HG02885 (cell line): ENCODE measurements around the gene GATC.

Experiments used
- ATAC-seq: cut with Tn5 transposase; IDR thresholded peaks from one replicate; pipeline ENCODE4 v1.9.1; 2021; ENCODE audit warnings: mild to moderate bottlenecking; ENCODE audit not compliant: unreplicated experiment, poor library complexity

The GATC gene, protein sequence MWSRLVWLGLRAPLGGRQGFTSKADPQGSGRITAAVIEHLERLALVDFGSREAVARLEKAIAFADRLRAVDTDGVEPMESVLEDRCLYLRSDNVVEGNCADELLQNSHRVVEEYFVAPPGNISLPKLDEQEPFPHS

DNA sequence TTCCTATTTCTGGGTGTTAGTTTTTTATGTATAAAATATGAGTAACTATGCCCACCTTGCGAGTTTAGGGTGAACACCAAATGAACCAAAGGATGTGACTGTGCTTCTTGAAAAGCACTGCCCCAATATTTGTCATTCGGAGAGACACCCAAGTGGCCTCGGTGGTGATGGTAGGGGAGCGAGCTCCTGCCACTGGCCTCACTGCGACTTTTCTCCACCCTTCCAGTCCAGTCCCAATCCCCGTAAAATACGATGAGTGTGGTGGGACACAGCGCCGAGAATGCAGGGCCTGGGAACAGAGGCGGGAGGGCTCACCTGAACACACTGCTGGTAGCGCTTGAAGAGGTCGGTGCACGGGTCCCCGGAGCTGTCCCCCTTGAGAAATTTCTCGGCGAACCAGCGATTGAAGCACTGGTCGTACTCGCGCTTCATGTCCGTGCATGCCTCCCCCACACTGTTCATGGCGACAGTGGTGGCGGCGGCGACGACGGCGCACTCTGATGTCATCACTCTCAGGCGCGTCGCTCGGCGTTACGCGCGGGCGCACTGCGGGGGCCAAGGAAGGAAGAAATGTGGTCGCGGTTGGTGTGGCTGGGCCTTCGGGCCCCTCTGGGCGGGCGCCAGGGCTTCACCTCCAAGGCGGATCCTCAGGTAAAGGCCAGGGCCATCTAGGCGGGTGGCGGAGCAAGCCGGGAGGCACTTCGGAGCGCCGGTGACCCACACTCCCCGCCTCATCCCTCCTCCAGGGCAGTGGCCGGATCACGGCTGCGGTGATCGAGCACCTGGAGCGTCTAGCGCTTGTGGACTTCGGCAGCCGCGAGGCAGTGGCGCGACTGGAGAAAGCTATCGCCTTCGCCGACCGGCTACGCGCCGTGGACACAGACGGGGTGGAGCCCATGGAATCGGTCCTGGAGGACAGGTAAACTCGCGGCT lies at the start of gene GATC, which contains the start of gene TRIAP1:
TSS of gene GATC (plus strand) at position 534 of the 933 bp plus-strand sequence. CDS start at position 571, 37 bp downstream.
TSS of gene TRIAP1 (minus strand) at position 474 of the 933 bp plus-strand sequence. CDS start at position 462, 12 bp downstream.
- ATAC-seq, result peak; percentile 91

DNA sequence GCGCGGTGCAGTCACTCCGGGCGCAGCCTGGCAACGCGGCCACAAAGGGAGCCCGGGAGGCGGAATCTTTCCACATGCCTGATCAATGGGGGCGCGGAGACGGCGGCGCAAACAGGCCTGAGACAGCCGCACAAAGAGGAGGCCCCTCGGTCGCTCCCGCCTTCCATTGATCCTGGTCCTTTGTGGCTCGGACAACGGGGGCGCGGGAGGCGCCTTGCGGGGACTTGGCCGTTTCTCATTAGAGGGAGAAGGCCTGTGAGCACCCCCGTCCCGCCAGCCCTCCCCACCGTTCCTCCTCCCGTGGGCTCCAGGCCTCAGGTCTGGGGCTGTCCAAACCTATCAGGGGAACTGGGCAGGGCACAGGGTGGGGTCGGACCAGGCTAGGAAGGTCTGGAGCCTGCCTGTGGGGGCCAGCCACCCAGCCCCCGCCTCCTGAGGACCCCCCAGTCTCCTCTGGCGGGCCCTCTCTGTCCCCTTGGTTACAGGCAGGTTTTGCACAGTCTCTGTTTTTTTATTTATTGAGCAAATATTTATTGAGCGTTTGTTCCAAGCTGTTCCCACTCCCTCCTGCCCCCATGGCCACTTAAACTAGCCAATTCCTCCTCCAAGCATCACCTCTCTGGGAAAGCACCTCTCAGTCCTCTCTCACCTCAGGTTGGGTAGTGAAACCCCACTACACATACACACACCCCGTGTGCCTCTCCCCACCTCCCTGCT lies 48.3 kb upstream of the GATC start:
- ATAC-seq, result no peak

DNA sequence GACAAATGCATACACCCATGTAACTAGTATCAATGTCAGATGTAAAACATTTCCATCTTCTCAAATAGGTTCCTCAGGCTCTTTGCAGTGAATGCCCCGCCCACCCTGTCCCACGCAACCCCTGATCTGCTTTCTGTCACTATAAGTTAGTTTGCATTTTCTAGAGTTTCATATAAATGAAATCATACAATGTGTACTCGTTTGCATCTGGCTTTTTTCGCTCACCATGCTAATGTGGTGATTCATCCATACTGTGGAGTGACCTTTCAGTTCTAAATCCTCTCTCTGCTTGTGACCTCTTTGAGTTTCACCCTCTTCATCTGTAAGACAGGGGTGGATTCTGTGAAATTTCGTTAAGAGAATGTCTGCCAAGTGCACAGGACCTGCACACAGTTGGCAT lies 46.7 kb upstream of the GATC start:
- no peak for ATAC-seq

DNA sequence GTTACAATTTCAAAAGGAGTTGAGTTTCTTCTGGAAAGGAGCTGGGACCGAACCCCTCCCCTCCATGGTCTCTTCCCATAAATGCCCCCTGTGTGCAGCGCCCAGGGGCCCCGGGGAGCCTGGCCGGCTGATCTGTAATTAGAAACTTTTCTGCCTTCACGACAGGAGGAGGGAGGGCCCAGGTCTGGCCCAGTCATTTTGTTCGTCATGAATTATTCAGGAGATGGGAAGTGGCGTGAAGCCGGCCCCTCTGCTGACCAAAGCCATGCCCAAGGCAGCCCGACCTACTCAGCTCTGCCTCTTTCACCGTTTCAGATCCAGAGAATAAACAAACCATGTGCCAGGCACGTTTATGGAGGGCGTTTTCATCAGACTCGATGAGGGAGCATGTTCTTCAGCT lies 44.0 kb upstream of the GATC start:
- no peak for ATAC-seq

DNA sequence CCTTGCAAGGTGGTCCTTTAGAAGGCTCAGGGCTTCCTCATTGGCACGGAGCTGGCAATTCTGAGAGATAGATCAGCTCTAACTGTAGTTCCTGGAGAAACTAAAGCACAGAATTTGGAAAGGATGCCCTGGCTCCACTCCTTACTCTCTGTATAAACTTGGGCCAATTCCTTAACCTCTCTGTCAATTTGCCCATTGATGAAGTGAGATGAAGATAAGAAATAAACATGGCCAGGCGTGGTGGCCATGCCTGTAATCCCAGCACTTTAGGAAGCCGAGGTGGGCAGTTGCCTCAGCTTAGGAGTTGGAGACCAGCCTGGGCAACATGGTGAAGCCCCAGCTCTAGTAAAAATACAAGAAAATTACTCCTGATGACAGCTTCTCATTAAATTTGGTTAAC lies 42.4 kb upstream of the GATC start:
- no peak for ATAC-seq

DNA sequence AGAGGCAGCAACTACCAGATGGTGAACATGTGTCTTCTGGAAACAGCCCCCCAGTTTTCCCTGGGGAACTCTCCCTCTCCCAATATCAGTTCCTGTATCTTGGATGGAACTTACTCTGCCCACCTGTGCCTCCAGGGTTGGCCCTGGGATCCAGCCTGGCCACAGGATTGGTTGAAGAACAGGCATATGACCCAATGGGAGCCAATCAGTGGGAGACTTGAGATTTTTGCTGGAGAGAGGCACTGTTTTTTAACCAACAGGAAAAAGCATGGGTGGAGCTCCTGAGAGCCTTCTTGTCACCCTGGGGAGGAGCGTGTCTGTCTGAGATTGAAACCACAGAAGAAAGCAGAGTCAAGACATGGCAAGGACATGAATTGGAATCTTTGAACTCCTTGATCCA lies 42.0 kb upstream of the GATC start:
- ATAC-seq, result no peak

DNA sequence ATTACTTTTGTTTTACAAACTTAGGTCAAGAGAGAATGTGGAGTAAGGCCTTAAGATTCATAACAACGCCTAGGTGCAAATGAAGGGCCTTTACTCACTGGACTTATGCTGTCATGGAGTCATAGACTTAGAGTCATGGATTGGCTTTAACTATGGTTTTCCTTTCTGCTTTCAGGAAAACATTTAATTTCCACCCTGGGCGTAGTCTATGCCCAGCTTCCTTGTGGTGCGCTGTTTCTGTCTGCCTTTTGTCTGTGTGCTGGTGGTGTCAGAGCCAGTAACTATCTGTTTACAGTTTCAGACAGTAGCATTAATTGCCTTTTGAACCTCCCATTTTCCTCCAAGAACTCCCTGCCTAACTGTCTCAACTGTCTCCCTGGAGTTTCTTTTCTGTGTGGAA lies 40.2 kb upstream of the GATC start:
- ATAC-seq, result no peak

DNA sequence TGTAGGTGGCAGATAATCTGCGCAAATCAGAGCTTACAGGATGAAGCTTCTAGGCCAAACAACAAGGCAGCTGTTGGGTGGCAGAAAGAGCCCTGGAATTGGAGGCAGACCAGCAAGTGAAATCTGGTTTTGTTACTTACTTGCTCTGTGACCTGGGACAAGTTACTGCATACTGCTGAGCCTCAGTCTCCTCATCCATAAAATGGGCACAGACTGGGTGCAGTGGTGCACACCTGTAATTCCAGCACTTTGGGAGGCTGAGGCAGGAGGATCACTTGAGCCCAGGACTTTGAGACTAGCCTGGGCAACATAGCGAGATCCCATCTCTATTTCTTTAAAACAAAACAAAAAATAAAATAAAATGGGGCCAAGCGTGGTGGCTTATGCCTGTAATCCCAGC lies 39.7 kb upstream of the GATC start:
- no peak for ATAC-seq

DNA sequence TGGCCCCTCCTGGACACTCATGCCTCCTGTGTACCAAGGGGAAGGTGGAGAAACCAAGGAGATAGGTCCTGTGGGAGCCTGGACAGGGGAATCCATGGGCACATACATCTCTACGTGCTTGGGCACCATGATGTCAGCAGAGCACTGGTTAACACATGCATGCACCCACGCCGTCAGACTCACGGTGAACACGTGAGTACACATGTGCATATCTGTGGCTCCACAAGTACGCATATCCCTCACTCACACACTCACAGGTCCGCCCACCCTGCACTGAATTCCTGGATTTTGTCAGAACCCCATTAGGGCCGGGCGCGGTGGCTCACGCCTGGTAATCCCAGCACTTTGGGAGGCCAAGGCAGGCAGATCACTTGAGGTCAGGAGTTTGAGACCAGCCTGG lies 37.5 kb upstream of the GATC start:
- no peak for ATAC-seq

DNA sequence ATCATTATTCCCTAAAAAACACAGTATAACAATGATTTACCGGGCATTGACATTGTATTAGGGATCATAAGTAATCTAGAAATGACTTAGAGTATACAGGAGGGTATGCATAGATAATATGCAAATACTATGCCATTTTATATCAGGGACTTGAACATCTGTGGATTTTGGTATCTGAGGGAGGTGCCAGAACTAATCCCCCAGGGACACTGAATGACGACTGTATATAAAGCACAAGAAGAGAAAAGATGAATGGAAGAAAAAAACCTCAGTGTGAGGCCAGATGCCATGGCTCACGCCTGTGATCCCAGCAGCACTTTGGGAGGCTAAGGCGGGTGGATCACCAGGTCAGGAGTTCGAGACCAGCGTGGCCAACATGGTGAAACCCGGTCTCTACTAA lies 33.8 kb upstream of the GATC start:
- no peak for ATAC-seq

DNA sequence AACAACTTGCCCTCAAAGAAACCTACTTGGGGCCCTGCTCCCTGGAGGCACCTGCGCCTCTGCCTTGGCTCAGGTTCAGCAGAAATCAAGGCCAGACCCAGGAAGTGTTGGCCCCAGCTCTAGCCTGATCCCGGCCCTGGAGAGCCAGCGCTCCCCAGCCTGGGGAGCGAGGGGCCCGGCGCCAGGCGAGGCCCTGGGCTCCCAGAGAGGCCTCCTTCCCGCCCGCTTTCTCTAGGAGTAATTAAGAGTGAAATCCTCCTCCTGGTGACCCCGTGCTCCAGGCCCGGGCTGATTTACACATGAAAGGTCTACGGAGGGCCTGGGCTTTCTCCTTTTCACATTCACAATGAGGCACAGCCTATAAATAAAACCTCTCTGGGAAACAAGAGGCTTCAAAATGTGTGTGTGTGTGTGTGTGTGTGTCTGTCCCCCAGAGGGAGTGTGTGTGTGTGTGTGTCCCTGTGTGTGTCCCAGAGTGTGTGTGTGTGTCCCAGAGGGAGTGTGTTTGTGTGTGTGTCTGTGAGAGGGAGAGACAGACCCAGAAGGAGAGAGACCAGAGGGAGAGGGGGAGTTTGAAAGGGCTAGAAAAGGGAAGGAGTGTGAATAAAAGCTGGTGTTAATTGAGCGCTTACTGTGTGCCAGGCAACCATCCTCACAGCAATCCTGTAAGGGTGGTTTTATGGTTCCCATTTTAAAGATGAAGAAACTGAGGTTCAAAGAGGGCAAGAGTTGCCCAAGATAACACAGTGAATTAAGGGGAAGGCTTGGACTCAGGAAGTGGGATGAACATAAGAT lies 32.1 kb upstream of the GATC start:
- ATAC-seq, result no peak

DNA sequence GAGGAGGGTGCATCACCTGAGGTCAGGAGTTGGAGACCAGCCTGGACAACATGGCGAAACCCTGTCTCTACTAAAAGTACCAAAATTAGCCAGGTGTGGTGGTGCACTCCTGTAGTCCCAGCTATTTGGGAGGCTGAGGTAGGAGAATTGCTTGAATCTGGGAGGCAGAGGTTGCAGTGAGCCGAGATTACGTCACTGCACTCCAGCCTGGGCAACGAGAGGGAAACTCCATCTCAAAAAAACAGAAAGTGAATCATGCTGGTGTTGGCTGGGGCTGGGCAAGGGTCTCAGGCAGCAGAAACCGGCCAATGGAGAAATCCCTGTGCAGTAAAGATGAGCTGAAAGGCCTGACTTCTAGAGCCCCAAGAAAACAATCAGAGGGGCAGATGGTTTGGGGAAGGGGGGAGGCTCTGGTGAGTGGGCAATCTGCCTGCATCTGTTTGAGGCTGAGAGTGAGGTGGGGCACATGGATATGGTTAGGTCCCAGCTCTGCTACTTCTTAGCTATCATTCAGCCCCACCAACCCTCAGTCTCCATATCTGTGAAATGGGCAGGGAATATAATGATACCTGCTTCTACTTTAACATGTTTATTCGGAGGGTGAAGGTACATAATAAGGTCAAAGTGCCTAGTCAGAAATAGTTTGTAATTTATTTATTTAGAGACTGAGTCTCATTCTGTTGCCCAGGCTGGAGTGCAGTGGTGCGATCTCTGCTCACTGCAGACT lies 29.6 kb upstream of the GATC start:
- ATAC-seq, result no peak

DNA sequence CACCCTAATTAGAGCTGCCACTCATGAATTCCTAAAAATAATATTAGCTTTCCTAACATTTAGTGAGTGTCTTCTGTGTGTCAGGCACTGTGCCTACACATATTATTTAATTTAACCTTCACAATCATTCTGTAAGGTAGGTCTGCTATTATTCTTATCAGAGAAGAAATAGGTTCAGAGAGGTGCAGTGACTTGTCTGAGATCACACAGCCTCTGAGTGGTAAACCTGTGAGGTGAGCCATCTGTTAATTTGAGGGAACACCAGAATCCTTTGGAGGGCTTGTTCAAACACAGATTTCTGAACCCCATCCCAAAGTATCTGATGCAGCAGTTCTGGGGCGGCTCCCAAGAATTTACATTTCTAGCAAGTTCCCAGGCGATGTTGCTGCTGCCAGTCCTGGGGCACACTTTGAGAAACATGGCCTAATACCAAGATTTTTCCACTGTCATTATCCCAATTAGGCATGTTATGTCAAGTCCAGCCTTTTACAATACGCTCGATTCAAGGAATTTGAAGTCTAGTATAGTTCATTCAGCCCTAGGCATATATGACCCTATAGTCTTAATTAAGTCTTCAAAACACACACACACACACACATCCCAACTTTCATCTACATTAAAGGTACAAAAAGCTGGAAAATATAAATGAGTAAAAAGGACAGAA lies 28.2 kb upstream of the GATC start:
- ATAC-seq, result no peak

DNA sequence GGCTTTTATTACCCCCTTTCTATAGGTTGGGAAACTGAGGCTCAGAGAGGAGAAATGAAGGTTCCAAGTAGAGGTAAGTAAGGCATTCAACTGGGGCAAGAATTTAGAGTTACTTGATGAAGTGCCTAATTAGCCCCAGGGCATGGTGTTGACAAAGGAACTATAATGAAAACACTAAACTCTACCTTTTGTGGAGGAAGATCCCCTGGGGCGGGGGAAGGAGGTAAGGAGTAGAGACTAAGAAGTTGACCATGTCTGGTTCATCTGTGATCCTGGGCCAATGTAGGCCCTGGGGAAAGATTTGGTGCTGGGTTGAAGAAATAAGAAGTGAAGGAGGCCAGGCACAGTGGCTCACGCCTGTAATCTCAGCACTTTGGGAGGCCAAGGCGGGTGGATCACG lies 24.5 kb upstream of the GATC start:
- ATAC-seq, result no peak

DNA sequence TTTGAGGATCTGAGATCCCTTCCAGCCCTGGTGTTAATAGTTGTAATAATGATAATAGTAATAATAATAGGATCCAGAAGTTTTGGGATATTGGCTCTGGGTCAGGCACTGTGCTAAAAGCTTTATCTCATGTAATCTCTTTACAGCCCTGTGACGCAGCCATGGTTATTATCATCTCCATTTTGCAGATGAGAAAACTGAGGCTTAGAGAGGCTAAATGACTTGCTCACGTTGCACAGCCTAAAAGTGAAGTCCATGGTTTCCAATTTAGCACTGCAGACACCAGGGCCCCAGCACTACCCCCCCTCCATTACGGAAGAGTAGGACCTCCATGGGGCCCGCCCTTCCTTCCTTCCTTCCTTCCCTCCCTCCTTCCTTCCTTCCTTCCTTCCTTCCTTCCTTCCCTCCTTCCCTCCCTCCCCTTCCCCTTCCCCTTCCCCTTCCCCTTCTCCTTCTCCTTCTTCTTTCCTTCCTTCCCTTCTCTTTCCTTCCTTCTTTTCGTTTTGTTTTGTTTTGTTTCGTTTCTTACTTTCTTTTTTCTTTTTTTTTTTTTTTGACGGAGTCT lies 23.3 kb upstream of the GATC start:
- no peak for ATAC-seq

DNA sequence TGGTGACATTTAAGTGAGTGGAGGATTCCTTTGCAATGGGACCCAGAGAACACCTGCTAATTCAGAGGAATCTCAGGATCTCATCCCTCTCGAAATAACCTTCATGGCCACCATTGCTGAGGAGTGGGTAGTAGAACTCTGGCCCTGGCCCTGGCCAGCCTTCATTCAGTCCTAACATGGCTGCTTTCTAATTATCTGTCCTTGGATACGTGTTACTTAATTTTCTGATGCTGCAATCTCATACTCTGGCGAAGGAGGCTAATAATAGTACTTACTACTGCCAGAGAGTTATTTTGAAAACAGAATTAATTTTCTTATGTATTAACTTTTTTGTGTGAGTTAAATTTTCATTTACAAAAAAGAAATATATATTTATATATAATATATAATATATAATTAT lies 20.4 kb upstream of the GATC start:
- no peak for ATAC-seq

DNA sequence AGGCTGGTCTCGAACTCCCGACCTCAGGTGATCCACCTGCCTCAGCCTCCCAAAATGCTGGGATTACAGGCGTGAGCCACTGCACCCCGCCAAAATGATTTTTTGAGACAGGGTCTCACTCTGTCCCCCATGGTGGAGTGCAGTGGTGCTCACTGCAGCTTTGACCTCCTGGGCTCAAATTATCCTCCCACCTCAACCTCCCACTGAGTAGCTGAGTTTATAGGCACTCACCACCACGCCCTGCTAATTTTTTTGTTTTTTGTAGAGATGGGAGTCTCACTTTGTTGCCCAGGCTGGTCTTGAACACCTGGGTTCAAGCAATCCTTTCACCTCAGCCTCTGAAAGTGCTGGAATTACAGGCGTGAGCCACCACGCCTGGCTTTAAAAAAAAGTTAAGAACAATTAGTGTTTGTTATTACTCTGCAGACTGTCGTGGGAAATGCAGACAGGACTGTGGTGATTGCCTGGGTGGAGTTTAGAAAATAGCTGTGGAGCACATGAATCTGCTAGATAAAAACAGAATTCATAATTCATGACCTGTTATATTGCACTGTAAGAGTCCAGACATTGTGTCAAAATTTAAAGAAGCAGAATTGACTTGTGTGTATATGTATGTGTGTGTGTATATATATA lies 17.5 kb upstream of the GATC start:
- ATAC-seq, result no peak

DNA sequence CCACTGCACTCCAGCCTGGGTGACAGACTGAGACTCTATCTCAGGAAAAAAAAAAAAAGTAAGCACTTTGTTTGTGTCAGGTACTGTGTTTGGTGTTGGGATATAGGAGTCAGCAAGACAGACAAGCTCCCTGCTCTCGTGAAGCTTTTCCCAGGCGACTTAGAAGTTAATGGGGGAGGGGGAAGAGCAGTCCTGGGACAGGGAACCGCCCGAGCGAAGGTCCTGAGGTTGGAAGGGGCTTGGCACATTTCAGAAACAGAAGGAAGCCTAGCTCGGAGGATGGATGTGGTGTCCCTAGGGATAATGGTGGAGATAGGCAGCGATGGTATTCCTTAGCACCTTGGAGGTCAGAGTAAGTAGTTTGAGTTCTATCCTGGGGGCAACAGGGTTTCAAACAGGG lies 16.9 kb upstream of the GATC start:
- no peak for ATAC-seq
